Measurements from ENCODE around the gene TTC9.

Gene TTC9

DNA sequence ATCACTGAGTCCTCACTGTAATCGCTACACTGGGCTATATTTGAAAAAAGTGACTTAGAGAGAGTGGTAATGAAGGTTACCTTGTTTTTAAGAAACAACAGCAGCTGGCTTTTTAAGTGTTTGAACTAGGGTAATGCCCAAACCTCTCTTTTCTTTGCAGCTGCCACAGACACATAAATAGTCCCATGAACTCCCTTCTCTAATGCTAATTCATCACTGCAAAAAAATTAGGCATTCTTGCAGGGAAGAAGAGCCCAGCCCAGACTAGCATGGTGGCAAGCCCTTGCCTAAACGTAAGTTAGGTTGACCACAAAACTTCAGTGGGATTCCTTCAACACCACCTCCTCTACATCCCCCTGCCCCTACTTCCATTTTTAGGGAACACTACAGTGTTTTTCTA, 23.4 kb upstream of the TTC9 start:
- Histone ChIP-seq H3K27me3 (ENCODE audit: insufficient read depth, low read length, poor library complexity) (peaks cover 6% of the 10 kb centered on the region), H3K36me3 (ENCODE audit: insufficient read depth, low read length) (no peaks in the 10 kb centered on the region), H3K4me3 (ENCODE audit: low read depth in 1 of 2, low read length in 2 of 2) (no peak overlapping the region), H4K20me1 (ENCODE audit: insufficient read depth, low read length) (no peaks in the 10 kb centered on the region), H3K4me2 (ENCODE audit: insufficient read depth, low read length) (no peak overlapping the region), H3K27ac (ENCODE audit: low read length) (no peak overlapping the region), H3K9me3 (ENCODE audit: insufficient read depth, low read length, severe bottlenecking) (no peaks in the 10 kb centered on the region), H2AFZ (ENCODE audit: low read depth, low read length) (no peak overlapping the region), H3K4me1 (ENCODE audit: insufficient read depth, low read length) (no peaks in the 10 kb centered on the region), H3K9ac (ENCODE audit: low read depth, low read length) (no peak overlapping the region), H3K79me2 (ENCODE audit: insufficient read depth, low read length) (no peaks in the 10 kb centered on the region)
- no peak for DNase-seq
- no peak for ATAC-seq (ENCODE audit: insufficient read depth, low read depth)
- TF ChIP-seq, protein P1, sequence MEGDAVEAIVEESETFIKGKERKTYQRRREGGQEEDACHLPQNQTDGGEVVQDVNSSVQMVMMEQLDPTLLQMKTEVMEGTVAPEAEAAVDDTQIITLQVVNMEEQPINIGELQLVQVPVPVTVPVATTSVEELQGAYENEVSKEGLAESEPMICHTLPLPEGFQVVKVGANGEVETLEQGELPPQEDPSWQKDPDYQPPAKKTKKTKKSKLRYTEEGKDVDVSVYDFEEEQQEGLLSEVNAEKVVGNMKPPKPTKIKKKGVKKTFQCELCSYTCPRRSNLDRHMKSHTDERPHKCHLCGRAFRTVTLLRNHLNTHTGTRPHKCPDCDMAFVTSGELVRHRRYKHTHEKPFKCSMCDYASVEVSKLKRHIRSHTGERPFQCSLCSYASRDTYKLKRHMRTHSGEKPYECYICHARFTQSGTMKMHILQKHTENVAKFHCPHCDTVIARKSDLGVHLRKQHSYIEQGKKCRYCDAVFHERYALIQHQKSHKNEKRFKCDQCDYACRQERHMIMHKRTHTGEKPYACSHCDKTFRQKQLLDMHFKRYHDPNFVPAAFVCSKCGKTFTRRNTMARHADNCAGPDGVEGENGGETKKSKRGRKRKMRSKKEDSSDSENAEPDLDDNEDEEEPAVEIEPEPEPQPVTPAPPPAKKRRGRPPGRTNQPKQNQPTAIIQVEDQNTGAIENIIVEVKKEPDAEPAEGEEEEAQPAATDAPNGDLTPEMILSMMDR (IDR thresholded peaks at IDR 0.05; ENCODE audit: borderline replicate concordance, extremely low read depth, low read length, poor library complexity, severe bottlenecking): no peak
- TF ChIP-seq EZH2 (IDR thresholded peaks at IDR 0.05; ENCODE audit: borderline replicate concordance, low read depth, low read length, severe bottlenecking): no peak

DNA sequence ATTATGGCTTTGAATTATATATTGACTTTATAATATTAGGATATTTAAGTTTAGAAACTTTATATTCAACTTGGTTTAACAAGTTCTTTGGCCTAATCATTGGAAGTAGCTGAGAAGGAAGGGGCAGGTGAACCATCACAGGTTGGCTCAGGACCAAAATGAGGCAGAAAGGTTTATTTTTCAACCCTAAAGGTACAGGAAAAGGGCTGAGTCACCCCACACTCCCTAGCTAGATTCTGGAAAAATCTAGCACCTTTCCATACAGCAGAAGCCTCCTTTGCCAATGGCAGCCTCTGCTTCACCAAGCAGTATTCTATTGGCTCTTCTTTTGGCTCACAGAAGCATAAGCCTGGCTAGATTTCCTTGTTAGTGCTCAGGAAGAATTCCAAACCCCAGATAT, 22.0 kb upstream of the TTC9 start:
- no peaks in the 10 kb centered on the region for H3K4me1 ChIP-seq (ENCODE audit: insufficient read depth, low read length)
- no peak for ATAC-seq (ENCODE audit: insufficient read depth, low read depth)
- no peak overlapping the region for H3K4me3 ChIP-seq (ENCODE audit: low read depth in 1 of 2, low read length in 2 of 2)
- H3K27me3 ChIP-seq (ENCODE audit: insufficient read depth, low read length, poor library complexity): peaks cover 6% of the 10 kb centered on the region
- H2AFZ ChIP-seq (ENCODE audit: low read depth, low read length): no peak overlapping the region
- H3K9me3 ChIP-seq (ENCODE audit: insufficient read depth, low read length, severe bottlenecking): no peaks in the 10 kb centered on the region
- no peak overlapping the region for H3K4me2 ChIP-seq (ENCODE audit: insufficient read depth, low read length)
- H3K79me2 ChIP-seq (ENCODE audit: insufficient read depth, low read length): no peaks in the 10 kb centered on the region
- H4K20me1 ChIP-seq (ENCODE audit: insufficient read depth, low read length): no peaks in the 10 kb centered on the region
- H3K36me3 ChIP-seq (ENCODE audit: insufficient read depth, low read length): no peaks in the 10 kb centered on the region
- TF ChIP-seq, protein P1 (IDR thresholded peaks at IDR 0.05; ENCODE audit: borderline replicate concordance, extremely low read depth, low read length, poor library complexity, severe bottlenecking): no peak
- TF ChIP-seq EZH2 (IDR thresholded peaks at IDR 0.05; ENCODE audit: borderline replicate concordance, low read depth, low read length, severe bottlenecking): no peak
- no peak overlapping the region for H3K27ac ChIP-seq (ENCODE audit: low read length)
- H3K9ac ChIP-seq (ENCODE audit: low read depth, low read length): no peak overlapping the region
- DNase-seq: no peak

DNA sequence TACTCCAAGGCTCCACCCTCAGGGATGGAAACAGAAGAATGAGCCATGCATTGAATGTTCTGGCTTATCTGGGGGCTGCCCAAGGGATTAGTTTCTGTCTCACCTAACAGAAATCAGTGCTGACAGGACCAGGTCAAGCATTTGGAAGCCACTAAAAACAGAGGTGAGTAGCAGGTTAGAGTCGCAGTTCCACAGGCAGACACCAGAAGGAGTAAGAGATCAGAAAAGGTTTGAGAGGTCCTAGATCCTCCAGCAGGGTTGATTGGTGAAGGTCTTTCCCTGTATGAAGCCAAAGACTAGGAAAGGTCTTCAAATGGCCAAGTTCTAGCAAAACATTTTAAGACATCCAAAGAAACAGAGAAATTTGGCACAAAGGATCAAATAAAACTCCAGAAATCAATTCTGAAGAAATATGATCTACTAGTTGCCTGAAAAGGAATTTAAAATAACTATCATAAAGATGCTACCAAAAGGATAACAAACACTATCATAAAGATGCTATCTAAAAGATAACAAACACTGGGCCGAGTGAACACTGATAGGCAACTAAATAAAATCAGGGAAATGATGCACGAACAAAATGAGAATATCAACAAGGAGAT, 19.5 kb upstream of the TTC9 start:
- TF ChIP-seq, protein P1 (IDR thresholded peaks at IDR 0.05; ENCODE audit: borderline replicate concordance, extremely low read depth, low read length, poor library complexity, severe bottlenecking): peak; percentile 78
- TF ChIP-seq EZH2 (IDR thresholded peaks at IDR 0.05; ENCODE audit: borderline replicate concordance, low read depth, low read length, severe bottlenecking): no peak
- peaks cover 6% of the 10 kb centered on the region for H3K27me3 ChIP-seq (ENCODE audit: insufficient read depth, low read length, poor library complexity)
- H3K4me3 ChIP-seq (ENCODE audit: low read depth in 1 of 2, low read length in 2 of 2): no peak overlapping the region
- H3K4me1 ChIP-seq (ENCODE audit: insufficient read depth, low read length): no peaks in the 10 kb centered on the region
- no peaks in the 10 kb centered on the region for H3K9me3 ChIP-seq (ENCODE audit: insufficient read depth, low read length, severe bottlenecking)
- H4K20me1 ChIP-seq (ENCODE audit: insufficient read depth, low read length): no peaks in the 10 kb centered on the region
- no peak overlapping the region for H2AFZ ChIP-seq (ENCODE audit: low read depth, low read length)
- H3K79me2 ChIP-seq (ENCODE audit: insufficient read depth, low read length): no peaks in the 10 kb centered on the region
- no peak overlapping the region for H3K4me2 ChIP-seq (ENCODE audit: insufficient read depth, low read length)
- DNase-seq (peak; percentile 37), ATAC-seq (ENCODE audit: insufficient read depth, low read depth) (peak; percentile 72)
- H3K9ac ChIP-seq (ENCODE audit: low read depth, low read length): no peak overlapping the region
- no peak overlapping the region for H3K27ac ChIP-seq (ENCODE audit: low read length)
- no peaks in the 10 kb centered on the region for H3K36me3 ChIP-seq (ENCODE audit: insufficient read depth, low read length)
